ENCODE data around the gene LGR5. TPM values are rescaled to one million over a fixed set of nuclear protein-coding genes. Genes with fewer than 3 reads are reported as not detected.

The LGR5 gene
- total and polyA plus RNA-seq, 2 of the 13 experiments (the other 11 are each of a cell fraction or from before 2014, with no cell fraction given) = 37.0 to 121 TPM

DNA sequence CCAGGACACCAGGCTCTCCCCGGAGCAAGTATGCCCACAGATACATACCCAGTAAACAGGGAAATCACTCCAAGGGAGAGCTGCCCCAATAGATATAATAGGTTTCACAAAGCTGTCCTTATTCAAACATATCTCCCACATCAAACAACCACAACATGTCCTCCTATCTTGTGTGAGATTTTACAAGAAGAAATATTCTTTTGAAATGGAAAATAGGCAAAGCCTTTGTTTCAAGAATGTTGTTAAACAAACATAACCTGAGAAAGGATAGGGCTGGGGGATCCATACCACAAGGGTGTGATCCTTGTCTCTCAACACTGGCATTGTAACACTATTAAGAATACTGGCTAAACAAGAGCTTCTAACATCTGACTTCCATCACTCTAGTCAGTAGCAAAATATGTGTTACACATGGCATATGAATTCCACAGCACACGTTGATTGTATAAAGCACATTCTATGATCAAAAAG, 32.9 kb downstream of the LGR5 start (continued):
- TF ChIP-seq SIX4 (CRISPR knock-in tag; IDR thresholded peaks at IDR 0.05) = peak; percentile 19; the same call in 1 of the 2 replicates
- TF ChIP-seq, protein P1, sequence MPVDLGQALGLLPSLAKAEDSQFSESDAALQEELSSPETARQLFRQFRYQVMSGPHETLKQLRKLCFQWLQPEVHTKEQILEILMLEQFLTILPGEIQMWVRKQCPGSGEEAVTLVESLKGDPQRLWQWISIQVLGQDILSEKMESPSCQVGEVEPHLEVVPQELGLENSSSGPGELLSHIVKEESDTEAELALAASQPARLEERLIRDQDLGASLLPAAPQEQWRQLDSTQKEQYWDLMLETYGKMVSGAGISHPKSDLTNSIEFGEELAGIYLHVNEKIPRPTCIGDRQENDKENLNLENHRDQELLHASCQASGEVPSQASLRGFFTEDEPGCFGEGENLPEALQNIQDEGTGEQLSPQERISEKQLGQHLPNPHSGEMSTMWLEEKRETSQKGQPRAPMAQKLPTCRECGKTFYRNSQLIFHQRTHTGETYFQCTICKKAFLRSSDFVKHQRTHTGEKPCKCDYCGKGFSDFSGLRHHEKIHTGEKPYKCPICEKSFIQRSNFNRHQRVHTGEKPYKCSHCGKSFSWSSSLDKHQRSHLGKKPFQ (CRISPR knock-in tag; IDR thresholded peaks at IDR 0.05; ENCODE audit: insufficient replicate concordance) = no peak
- no peak for TF ChIP-seq SOX6 (IDR thresholded peaks at IDR 0.05)
- 0 out of 2 replicates have a peak, but pooled peaks have one; percentile 45 for TF ChIP-seq SOX6 (CRISPR knock-in tag; IDR thresholded peaks at IDR 0.05)
- TF ChIP-seq PTBP1 (IDR thresholded peaks at IDR 0.05; ENCODE audit: low read depth, low read length, poor library complexity, severe bottlenecking) = no peak
- TF ChIP-seq ISL2 (CRISPR knock-in tag; IDR thresholded peaks at IDR 0.05) = peak; percentile 36; the same call in 1 of the 2 replicates

DNA sequence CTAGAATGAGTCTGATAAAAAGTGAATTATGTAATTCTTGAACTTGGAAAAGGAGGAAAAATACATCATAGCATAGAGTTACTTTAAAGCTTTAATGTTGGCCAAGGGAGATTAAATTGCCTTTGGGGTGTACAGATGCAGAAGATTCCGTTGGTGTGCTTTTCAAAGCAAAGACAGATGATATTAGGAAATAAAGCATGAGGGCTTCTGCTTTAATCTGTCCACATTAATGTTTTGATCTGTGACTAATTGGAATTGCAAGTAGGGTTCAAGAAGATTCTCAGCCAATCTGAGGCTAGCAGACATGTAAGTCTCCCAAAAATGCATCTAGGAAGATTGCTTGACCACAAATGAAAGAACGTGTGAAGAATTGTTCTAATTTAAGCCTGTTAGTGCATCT, 35.2 kb downstream of the LGR5 start:
- no peak for FAIRE-seq

More for the DNA sequence above, 35.2 kb downstream of the LGR5 start:
- in situ Hi-C loops (cut with HindIII; ENCODE audit: extremely low pct_ligation_motif_present, low pct_unique_long_range_greater_than_20kb) (no loop called here), intact Hi-C loops (cut with micrococcal nuclease; ENCODE audit: unreplicated experiment) (loop anchor here (5.0 kb wide), 1 partner anchor 32 kb away; no protein-coding TSS in a partner anchor)
- DNase-seq (ENCODE audit: low spot score) (no peak), ATAC-seq (no peak)
- Histone ChIP-seq H3K4me3 (replicated peaks in 1 of 3; ENCODE audit: insufficient read depth in 1 of 3, low read depth in 2 of 3, low read length in 3 of 3) (no peak overlapping the region), H4K20me1 (ENCODE audit: insufficient read depth, low read length) (peaks cover 2% of the 10 kb centered on the region; the same call in 1 of the 2 replicates), H3K79me2 (ENCODE audit: insufficient read depth, low read length) (peaks cover 30% of the 10 kb centered on the region), H3K27me3 (ENCODE audit: control insufficient read depth in 1 of 2, insufficient read depth in 2 of 2, low read length in 2 of 2) (no peaks in the 10 kb centered on the region), H3K4me1 (ENCODE audit: insufficient read depth, low read length) (peaks cover 39% of the 10 kb centered on the region), H3K36me3 (replicated peaks in 1 of 2; ENCODE audit: control insufficient read depth in 1 of 2, insufficient read depth in 2 of 2, low read length in 2 of 2) (peaks cover 11 to 19% of the 10 kb centered on the region in 2 experiments), H2AFZ (ENCODE audit: low read length) (no peak overlapping the region), H3K9ac (ENCODE audit: insufficient read depth, low read depth, low read length) (no peak overlapping the region), H3K9me3 (ENCODE audit: low read length) (no peaks in the 10 kb centered on the region), H3K4me2 (ENCODE audit: low read depth, low read length) (no peak overlapping the region), H3K27ac (ENCODE audit: extremely low read length, insufficient read depth, low read length) (no peak overlapping the region)
- BruUV-seq (replicated peaks) = no TSS peak
- no peak for TF ChIP-seq SPEN (CRISPR knock-in tag; IDR thresholded peaks at IDR 0.05; ENCODE audit: low read depth)
- 94% methylated on average over 2 of the region's 2 CpGs for WGBS (ENCODE audit: low lambda C conversion rate)
- ChIA-PET CTCF (ENCODE audit: low intra/inter-chr PET ratio, low total read pairs) (no interaction called here), POLR2A (no interaction called here)
